HepG2 (cell line): ENCODE results near the gene MTF1. TPM values are rescaled to one million over a fixed set of nuclear protein-coding genes. Genes with fewer than 3 reads are reported as not detected.

Experiments
- ARID4A ChIP-seq: sonication (generic); formaldehyde crosslinking; IDR thresholded peaks from 2 replicates; pipeline ENCODE4 v1.5.0; 2020; ENCODE audit warnings: mild to moderate bottlenecking, missing genetic modification reagents, borderline replicate concordance
- ATF4 ChIP-seq, 2 experiments: fragments of 450-650 bp in 1 of 2; sonication (generic) in 1 of 2; formaldehyde crosslinking; IDR thresholded peaks; 2 replicates each; pipeline versions ENCODE4 v1.5.0 to v1.8.0; 2020 to 2022; ENCODE audit warnings: mild to moderate bottlenecking in 1 of 2, missing genetic modification reagents in 1 of 2
- CERS6 ChIP-seq: sonication (generic); formaldehyde crosslinking; IDR thresholded peaks from 2 replicates; pipeline ENCODE4 v1.5.0; 2020; ENCODE audit warnings: missing genetic modification reagents
- ELF1 ChIP-seq: sonication (generic); formaldehyde crosslinking; IDR thresholded peaks from 2 replicates; pipeline ENCODE4 v1.4.0; 2020; ENCODE audit warnings: missing genetic modification reagents
- GTF3A ChIP-seq: sonication (generic); formaldehyde crosslinking; conservative IDR thresholded peaks from 2 replicates; pipeline ENCODE4 v1.4.0; 2020; ENCODE audit warnings: mild to moderate bottlenecking, missing genetic modification reagents
- MTERF4 ChIP-seq: sonication (generic); formaldehyde crosslinking; IDR thresholded peaks from 2 replicates; pipeline ENCODE4 v1.8.0; 2023; ENCODE audit warnings: mild to moderate bottlenecking, missing genetic modification reagents
- POGK ChIP-seq: sonication (generic); formaldehyde crosslinking; conservative IDR thresholded peaks from 2 replicates; pipeline ENCODE4 v1.8.0; 2022; ENCODE audit warnings: mild to moderate bottlenecking, moderate library complexity, missing genetic modification reagents
- PRPF4 ChIP-seq: fragments of 200-400 bp; formaldehyde crosslinking; IDR thresholded peaks from 2 replicates; pipeline ENCODE4 v1.6.1; 2016; ENCODE audit warnings: low read length, low read depth; ENCODE audit not compliant: poor library complexity, severe bottlenecking
- ZBTB20 ChIP-seq: sonication (generic); formaldehyde crosslinking; IDR thresholded peaks from 2 replicates; pipeline ENCODE4 v1.8.1; 2023; ENCODE audit warnings: missing genetic modification reagents, low read depth, mild to moderate bottlenecking, borderline replicate concordance
- ZFP91 ChIP-seq: sonication (generic); formaldehyde crosslinking; IDR thresholded peaks from 2 replicates; pipeline ENCODE4 v1.9.0; 2022; ENCODE audit warnings: missing genetic modification reagents, mild to moderate bottlenecking, borderline replicate concordance
- ZNF333 ChIP-seq: sonication (generic); formaldehyde crosslinking; IDR thresholded peaks from 2 replicates; pipeline ENCODE4 v1.4.0; 2020; ENCODE audit warnings: mild to moderate bottlenecking, missing genetic modification reagents, borderline replicate concordance
- ZNF572 ChIP-seq: sonication (generic); formaldehyde crosslinking; IDR thresholded peaks from 2 replicates; pipeline ENCODE4 v1.5.1; 2020; ENCODE audit warnings: mild to moderate bottlenecking, missing genetic modification reagents
- ZNF615 ChIP-seq: sonication (generic); formaldehyde crosslinking; IDR thresholded peaks from 2 replicates; pipeline ENCODE4 v1.5.0; 2020; ENCODE audit warnings: mild to moderate bottlenecking, missing genetic modification reagents, borderline replicate concordance
- ZNF766 ChIP-seq: sonication (generic); formaldehyde crosslinking; IDR thresholded peaks from 2 replicates; pipeline ENCODE4 v1.5.0; 2020; ENCODE audit warnings: missing genetic modification reagents, borderline replicate concordance
- polyA plus RNA-seq, 8 experiments: library from polyadenylated mRNA; depleted of rRNA in 3 of 8; stranded (reverse) in 7 of 8; unstranded in 1 of 8; fragments of >200 nt; fragmentation: Illumina TruSeq in 4 of 8; extraction: Trizol in 4 of 8; gene quantifications; 2 replicates each; pipeline versions ENCODE4 v1.2.1 to v1.2.3, GENCODE V29; 2011 to 2016; ENCODE audit warnings: low read depth in 4 of 8, missing spikeins in 1 of 8, mixed read lengths in 1 of 8; ENCODE audit not compliant: insufficient read depth in 1 of 8
- total RNA-seq, 5 experiments: library from RNA; depleted of rRNA; stranded (reverse); fragments of >200 nt; fragmentation: Illumina TruSeq; extraction: Trizol; gene quantifications; 2 replicates each; pipeline ENCODE4 v1.2.3, GENCODE V29; 2016; ENCODE audit warnings: low read depth in 1 of 5

The MTF1 gene
- total and polyA plus RNA-seq, 2 of the 13 experiments (the other 11 are each of a cell fraction or from before 2014, with no cell fraction given), result 2.4 to 3.3 TPM

- peak; percentile 96; the same call in 1 of the 2 replicates for TF ChIP-seq ZFP91 (CRISPR knock-in tag)
- TF ChIP-seq ZNF766, result no peak
- peak; percentile 30; the same call in 1 of the 2 replicates for TF ChIP-seq ZNF333 (CRISPR knock-in tag)
- no peak for TF ChIP-seq POGK (CRISPR knock-in tag)
- no peak for TF ChIP-seq CERS6 (CRISPR knock-in tag)
- TF ChIP-seq MTERF4 (CRISPR knock-in tag), result no peak
- TF ChIP-seq ARID4A, result peak; percentile 90
- TF ChIP-seq GTF3A (CRISPR knock-in tag), result peak; percentile 82; the same call in 1 of the 2 replicates
- TF ChIP-seq ZBTB20 (CRISPR knock-in tag), result no peak
- peak; percentile 87 for TF ChIP-seq ELF1 (CRISPR knock-in tag)
- TF ChIP-seq ZNF615 (CRISPR knock-in tag), result peak; percentile 58; the same call in 1 of the 2 replicates
- TF ChIP-seq PRPF4, result no peak
- no peak for TF ChIP-seq ATF4 (CRISPR knock-in tag; IDR thresholded peaks at IDR 0.05)
- TF ChIP-seq ZNF572 (CRISPR knock-in tag), result no peak; the same call in 1 of the 2 replicates
These were observed at the start of gene MTF1 (continued) for GRCh38 chr1:37859507-37860345.
